Tibial nerve (tissue), 3 donors: ENCODE results near the gene TUBGCP2.

Experiments used
- POLR2A ChIP-seq, 2 donors: fragments of 450-650 bp; IDR thresholded peaks; one replicate each; pipeline ENCODE4 v1.6.1; 2017; ENCODE audit warnings: antibody characterized with exemption in 2 of 2, mild to moderate bottlenecking in 2 of 2, moderate library complexity in 2 of 2
- TF ChIP-seq, protein P1 (sequence below), 5 experiments: fragments of 200-600 bp in 3 of 5; fragments of 450-650 bp in 2 of 5; sonication (generic) in 3 of 5; IDR thresholded peaks; one replicate each; pipeline ENCODE4 v1.5.1; 2016 to 2019; ENCODE audit warnings: antibody characterized with exemption in 5 of 5, mild to moderate bottlenecking in 3 of 5, moderate library complexity in 2 of 5

DNA sequence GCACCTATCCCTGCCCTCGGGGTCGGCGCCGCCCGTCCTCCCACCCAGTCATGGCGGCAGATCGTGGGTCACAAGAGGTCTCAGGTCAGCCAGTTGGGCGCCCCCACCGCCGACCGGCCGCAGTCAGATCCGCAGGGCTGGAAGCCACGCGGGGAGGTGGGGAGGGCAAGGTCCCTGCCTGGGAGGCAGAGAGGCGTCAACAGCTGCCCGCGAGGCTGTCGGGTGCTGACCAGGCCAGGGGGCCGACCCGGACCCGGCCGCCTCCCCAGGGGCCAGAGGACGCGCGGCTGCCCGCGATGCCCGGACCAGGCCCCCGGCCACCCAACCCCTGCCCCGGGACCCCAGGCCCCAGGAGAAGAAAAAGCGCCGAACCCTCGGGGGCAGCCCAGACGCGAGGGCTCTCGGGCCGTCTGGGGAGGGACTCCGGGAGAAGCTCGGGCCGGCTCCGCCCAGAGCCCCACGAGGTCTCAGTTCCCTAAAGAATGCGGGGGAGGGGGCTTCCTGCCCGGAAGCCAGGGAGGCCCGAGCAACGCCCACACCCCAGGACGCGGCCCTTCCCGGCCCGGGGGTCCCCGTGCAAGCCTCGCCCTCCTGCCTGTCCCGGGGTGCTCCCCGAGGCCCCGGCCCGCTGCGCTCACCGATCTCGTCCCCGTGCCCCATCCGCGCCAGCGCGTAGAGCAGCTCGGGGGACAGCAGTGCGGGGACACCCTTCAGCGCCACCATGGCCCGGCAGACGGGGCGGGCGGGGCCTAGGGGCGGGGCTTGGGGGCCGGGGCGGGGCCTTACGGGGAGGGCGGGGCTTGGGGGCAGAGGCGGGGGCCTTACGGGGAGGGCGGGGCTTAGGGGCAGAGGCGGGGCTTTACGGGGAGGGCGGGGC lies 48.9 kb upstream of the TUBGCP2 start, which contains the start of gene FUOM:
- peak in 1 of 2 donors; percentile 37 for TF ChIP-seq POLR2A (IDR thresholded peaks at IDR 0.05)
- TF ChIP-seq, protein P1, sequence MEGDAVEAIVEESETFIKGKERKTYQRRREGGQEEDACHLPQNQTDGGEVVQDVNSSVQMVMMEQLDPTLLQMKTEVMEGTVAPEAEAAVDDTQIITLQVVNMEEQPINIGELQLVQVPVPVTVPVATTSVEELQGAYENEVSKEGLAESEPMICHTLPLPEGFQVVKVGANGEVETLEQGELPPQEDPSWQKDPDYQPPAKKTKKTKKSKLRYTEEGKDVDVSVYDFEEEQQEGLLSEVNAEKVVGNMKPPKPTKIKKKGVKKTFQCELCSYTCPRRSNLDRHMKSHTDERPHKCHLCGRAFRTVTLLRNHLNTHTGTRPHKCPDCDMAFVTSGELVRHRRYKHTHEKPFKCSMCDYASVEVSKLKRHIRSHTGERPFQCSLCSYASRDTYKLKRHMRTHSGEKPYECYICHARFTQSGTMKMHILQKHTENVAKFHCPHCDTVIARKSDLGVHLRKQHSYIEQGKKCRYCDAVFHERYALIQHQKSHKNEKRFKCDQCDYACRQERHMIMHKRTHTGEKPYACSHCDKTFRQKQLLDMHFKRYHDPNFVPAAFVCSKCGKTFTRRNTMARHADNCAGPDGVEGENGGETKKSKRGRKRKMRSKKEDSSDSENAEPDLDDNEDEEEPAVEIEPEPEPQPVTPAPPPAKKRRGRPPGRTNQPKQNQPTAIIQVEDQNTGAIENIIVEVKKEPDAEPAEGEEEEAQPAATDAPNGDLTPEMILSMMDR (IDR thresholded peaks at IDR 0.05), result no peak
